ENCODE results near the gene TERC.

Gene TERC

DNA sequence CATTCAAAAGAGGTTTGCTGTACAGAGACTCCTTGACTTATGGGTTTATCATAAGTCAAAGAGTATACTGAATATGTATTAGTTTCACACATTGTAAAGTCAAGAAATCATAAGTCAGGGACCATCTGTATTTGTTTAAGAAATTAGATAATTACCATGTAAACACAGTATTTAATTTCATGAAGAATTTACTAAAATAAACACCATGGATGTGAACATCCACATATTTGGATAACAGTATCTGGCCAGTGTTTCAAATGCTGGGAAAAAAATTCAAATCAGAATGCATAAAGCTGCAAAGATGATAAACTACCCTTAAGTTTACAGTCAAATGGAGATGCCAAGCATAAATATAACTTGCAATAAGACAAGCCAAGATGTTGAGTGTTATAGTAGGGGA is 25.4 kb upstream of the TERC start:
- no peak overlapping the region for H3K4me3 ChIP-seq (ENCODE audit: low read depth in 1 of 2, low read length in 1 of 2)
- no peaks in the 10 kb centered on the region for H3K27me3 ChIP-seq
- no peaks in the 10 kb centered on the region for H3K4me1 ChIP-seq (ENCODE audit: control insufficient read depth in 1 of 2, insufficient read depth in 1 of 2, low read depth in 1 of 2, low read length in 1 of 2)
- TF ChIP-seq, protein P1, sequence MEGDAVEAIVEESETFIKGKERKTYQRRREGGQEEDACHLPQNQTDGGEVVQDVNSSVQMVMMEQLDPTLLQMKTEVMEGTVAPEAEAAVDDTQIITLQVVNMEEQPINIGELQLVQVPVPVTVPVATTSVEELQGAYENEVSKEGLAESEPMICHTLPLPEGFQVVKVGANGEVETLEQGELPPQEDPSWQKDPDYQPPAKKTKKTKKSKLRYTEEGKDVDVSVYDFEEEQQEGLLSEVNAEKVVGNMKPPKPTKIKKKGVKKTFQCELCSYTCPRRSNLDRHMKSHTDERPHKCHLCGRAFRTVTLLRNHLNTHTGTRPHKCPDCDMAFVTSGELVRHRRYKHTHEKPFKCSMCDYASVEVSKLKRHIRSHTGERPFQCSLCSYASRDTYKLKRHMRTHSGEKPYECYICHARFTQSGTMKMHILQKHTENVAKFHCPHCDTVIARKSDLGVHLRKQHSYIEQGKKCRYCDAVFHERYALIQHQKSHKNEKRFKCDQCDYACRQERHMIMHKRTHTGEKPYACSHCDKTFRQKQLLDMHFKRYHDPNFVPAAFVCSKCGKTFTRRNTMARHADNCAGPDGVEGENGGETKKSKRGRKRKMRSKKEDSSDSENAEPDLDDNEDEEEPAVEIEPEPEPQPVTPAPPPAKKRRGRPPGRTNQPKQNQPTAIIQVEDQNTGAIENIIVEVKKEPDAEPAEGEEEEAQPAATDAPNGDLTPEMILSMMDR (IDR thresholded peaks at IDR 0.05), result no peak
- peaks cover 63% of the 10 kb centered on the region for H3K36me3 ChIP-seq
- H3K27ac ChIP-seq, result no peak overlapping the region
- no peaks in the 10 kb centered on the region for H3K9me3 ChIP-seq

DNA sequence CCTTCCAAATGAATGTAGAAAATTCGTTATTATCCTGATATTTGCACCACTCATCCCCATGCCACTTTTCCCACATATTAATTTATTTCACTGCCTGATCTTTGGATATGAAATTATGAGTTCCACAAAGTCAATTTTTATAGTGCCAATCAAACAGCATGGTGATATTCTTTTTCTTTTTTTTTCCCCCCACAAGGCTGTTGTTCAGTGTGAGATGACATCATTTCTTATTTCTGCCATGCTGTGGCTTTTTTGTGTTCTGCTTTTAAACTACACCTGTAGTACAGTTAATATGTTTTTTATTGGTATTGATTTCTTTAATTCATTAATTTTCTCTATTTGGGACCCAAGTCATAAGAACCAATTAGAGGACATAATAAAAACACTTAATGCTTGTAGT is 22.9 kb upstream of the TERC start:
- TF ChIP-seq, protein P1 (IDR thresholded peaks at IDR 0.05), result no peak
- H3K9me3 ChIP-seq, result no peaks in the 10 kb centered on the region
- H3K36me3 ChIP-seq, result peaks cover 78% of the 10 kb centered on the region

DNA sequence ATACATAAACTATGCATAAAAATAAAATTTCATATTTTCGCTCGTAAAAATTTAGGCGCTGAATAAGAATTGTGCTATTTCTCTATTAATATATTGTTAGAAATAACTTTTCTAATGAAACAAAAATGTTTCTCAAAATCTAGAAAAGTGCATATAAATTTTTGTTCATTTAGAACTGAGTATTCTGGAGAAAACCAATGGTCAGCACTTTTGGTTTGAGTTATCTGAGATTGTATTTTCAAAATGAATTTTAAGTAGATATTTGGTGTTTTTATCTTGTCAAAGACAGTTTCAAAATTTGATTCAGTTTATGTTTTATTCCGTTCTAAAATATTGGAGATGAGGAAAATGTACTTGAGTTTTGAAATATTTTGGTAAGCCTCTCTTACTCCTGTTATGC is 22.3 kb upstream of the TERC start:
- H3K9me3 ChIP-seq, result no peaks in the 10 kb centered on the region
- no peaks in the 10 kb centered on the region for H3K4me1 ChIP-seq (ENCODE audit: control insufficient read depth in 1 of 2, insufficient read depth in 1 of 2, low read depth in 1 of 2, low read length in 1 of 2)
- TF ChIP-seq, protein P1 (IDR thresholded peaks at IDR 0.05), result no peak
- peaks cover 80% of the 10 kb centered on the region for H3K36me3 ChIP-seq
- H3K27me3 ChIP-seq, result no peaks in the 10 kb centered on the region
- H3K27ac ChIP-seq, result no peak overlapping the region
- no peak overlapping the region for H3K4me3 ChIP-seq (ENCODE audit: low read depth in 1 of 2, low read length in 1 of 2)

More for the DNA sequence above, 22.9 kb upstream of the TERC start:
- Histone ChIP-seq H3K27ac (no peak overlapping the region), H3K4me1 (ENCODE audit: control insufficient read depth in 1 of 2, insufficient read depth in 1 of 2, low read depth in 1 of 2, low read length in 1 of 2) (no peaks in the 10 kb centered on the region), H3K27me3 (no peaks in the 10 kb centered on the region), H3K4me3 (ENCODE audit: low read depth in 1 of 2, low read length in 1 of 2) (no peak overlapping the region)

DNA sequence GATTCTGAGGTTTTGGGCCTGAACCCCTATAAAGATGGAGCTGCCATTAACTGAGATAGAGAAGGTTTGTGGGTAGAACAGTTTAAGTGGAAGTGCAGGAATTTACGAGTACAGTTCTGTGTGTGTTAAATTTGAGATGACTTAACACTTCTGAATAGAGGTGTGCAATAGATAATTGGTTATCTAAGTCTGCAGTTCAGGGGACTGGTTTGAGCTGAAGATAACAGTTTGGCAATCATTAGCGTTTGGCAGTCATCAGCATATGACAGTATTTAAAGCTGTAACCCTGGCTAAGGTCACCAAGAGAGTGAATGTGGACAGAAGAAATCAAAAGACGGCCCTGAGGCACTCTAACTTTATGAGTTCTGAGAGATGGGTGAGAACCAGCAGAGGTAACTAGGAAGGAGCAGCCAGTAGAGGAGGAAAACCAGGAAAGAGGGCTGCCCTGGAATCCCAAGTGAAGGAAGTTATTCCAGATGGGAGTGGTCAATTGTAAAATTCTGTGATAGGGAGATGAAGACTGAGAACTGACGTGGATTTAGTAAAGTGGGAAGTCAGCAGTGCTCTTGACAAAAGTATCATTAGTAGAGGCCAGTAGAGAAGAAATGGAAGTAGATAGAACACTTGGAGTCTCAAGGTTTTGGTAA is 16.5 kb upstream of the TERC start:
- peaks cover 4 to 5% of the 10 kb centered on the region in 2 experiments for H3K4me1 ChIP-seq (ENCODE audit: control insufficient read depth in 1 of 2, insufficient read depth in 1 of 2, low read depth in 1 of 2, low read length in 1 of 2)
- TF ChIP-seq, protein P1 (IDR thresholded peaks at IDR 0.05), result no peak
- no peak overlapping the region for H3K27ac ChIP-seq
- H3K4me3 ChIP-seq (ENCODE audit: low read depth in 1 of 2, low read length in 1 of 2), result no peak overlapping the region
- peaks cover 90% of the 10 kb centered on the region for H3K36me3 ChIP-seq
- no peaks in the 10 kb centered on the region for H3K9me3 ChIP-seq
- no peaks in the 10 kb centered on the region for H3K27me3 ChIP-seq

DNA sequence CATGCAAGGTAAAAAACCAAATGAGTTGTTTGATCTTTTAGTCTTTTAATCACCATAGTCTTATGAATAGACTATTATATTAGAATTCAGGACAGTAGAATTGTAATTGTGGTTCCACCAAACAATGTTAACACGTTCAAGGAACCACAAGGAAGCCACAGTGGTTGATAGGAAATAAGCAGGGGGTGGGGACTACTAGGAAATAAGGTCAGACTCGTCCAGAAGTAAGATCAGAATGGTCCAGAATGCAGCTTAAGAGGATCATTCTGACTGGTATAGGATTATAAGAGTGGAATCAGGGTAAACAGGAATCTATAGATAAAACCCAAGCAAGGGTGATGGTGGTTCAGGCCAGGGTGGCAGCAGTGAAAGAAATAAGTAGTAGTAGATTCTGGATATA is 15.9 kb upstream of the TERC start:
- H3K27ac ChIP-seq, result no peak overlapping the region
- H3K36me3 ChIP-seq, result peaks cover 90% of the 10 kb centered on the region
- H3K4me1 ChIP-seq (ENCODE audit: control insufficient read depth in 1 of 2, insufficient read depth in 1 of 2, low read depth in 1 of 2, low read length in 1 of 2), result peaks cover 5 to 7% of the 10 kb centered on the region in 2 experiments
- no peaks in the 10 kb centered on the region for H3K27me3 ChIP-seq
- H3K9me3 ChIP-seq, result no peaks in the 10 kb centered on the region
- H3K4me3 ChIP-seq (ENCODE audit: low read depth in 1 of 2, low read length in 1 of 2), result no peak overlapping the region
- TF ChIP-seq, protein P1 (IDR thresholded peaks at IDR 0.05), result no peak

Data from neutrophil (primary cell).